Astrocyte of the cerebellum (primary cell): Measurements from ENCODE around the gene AADACL4.

Source experiments
- DNase-seq: peaks from one replicate; pipeline ENCODE4 v3.0.0-alpha.2; 2011; ENCODE audit warnings: low read depth
- H3K4me3 ChIP-seq: 2 replicates; pipeline ENCODE4 v1.5.1; 2011; ENCODE audit warnings: mild to moderate bottlenecking, low read depth, low read length, moderate library complexity
- CTCF ChIP-seq: IDR thresholded peaks from 2 replicates; pipeline ENCODE4 v1.5.1; 2012; ENCODE audit warnings: low read length, low read depth, moderate library complexity, mild to moderate bottlenecking; ENCODE audit errors: missing control alignments
- in situ Hi-C: cut with HindIII; loops from 2 replicates; pipeline ENCODE4 v1.10.0; 2017; ENCODE audit warnings: low sequenced_read_pairs

The AADACL4 gene

GRCh38 chr1:12627296-12627695, 16.6 kb upstream of the AADACL4 start:
- DNase-seq, result no peak
- in situ Hi-C loops, result no loop called here
- H3K4me3 ChIP-seq, result no peak overlapping the region
- no peak for TF ChIP-seq CTCF

GRCh38 chr1:12629511-12629956, 14.4 kb upstream of the AADACL4 start:
- in situ Hi-C loops, result no loop called here
- no peak for DNase-seq

GRCh38 chr1:12629985-12630760, 13.7 kb upstream of the AADACL4 start:
- in situ Hi-C loops, result loop anchor here (10.0 kb wide), 1 partner anchor 295 kb away; no protein-coding TSS in a partner anchor
- no peak overlapping the region for H3K4me3 ChIP-seq
- no peak for TF ChIP-seq CTCF

More at GRCh38 chr1:12629511-12629956, 14.4 kb upstream of the AADACL4 start:
- no peak for TF ChIP-seq CTCF
- no peak overlapping the region for H3K4me3 ChIP-seq

DNA sequence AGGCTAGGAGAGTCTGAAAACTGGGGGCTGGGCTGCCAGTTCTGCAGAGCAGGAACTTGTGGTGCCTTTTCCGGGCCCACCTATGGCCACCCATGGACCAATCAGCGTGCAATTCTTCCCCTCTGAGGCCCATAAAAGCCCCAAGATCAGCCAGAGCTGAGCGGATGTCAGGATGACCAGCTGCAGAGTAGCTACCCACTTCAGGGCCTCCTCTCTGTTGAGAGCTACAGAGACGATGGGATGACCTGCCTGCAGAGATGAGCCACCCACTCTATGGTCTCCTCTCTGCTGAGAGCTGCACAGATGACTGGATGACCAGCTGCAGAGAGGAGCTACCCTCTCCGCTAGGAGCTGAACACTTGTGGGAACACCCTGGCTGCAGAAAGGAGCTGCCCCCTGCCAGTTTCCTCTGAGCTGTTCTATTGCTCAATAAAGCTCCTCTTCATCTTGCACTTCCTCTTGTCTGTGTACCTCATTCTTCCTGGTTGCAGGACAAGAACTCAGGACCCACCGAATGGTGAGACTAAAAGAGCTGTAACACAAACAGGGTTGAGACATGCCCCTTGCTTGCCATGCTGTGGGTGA, 12.8 kb upstream of the AADACL4 start:
- in situ Hi-C loops, result loop anchor here (10.0 kb wide), 1 partner anchor 296 kb away; no protein-coding TSS in a partner anchor
- no peak for TF ChIP-seq CTCF
- no peak overlapping the region for H3K4me3 ChIP-seq
- no peak for DNase-seq

More at GRCh38 chr1:12629985-12630760, 13.7 kb upstream of the AADACL4 start:
- DNase-seq, result no peak

- no peak for DNase-seq
- TF ChIP-seq CTCF, result no peak
- H3K4me3 ChIP-seq, result no peak overlapping the region
- in situ Hi-C loops, result loop anchor here (10.0 kb wide), 1 partner anchor 297 kb away; no protein-coding TSS in a partner anchor
Observed at GRCh38 chr1:12631571-12631970, 12.3 kb upstream of the AADACL4 start.

- no peak for TF ChIP-seq CTCF
- H3K4me3 ChIP-seq, result no peak overlapping the region
- DNase-seq, result no peak
- in situ Hi-C loops, result loop anchor here (10.0 kb wide), 1 partner anchor 299 kb away; no protein-coding TSS in a partner anchor
Observed at GRCh38 chr1:12634156-12634555, 9.7 kb upstream of the AADACL4 start.
